Loucy (cell line): Measurements from ENCODE around the gene MYL5.

ENCODE experiments used
- EZH2phosphoT487 ChIP-seq: fragments of 200-600 bp; IDR thresholded peaks from 2 replicates; pipeline ENCODE4 v1.6.1; 2018; ENCODE audit warnings: antibody characterized with exemption, mild to moderate bottlenecking, moderate library complexity, borderline replicate concordance
- TF ChIP-seq, protein P1 (sequence below): fragments of 200-600 bp; sonication (generic); conservative IDR thresholded peaks from 2 replicates; pipeline ENCODE4 v1.5.1; 2014; ENCODE audit warnings: mild to moderate bottlenecking, antibody characterized with exemption, low read length

GRCh38 chr4:730511-730910, 56.2 kb downstream of the MYL5 start:
- TF ChIP-seq, protein P1, sequence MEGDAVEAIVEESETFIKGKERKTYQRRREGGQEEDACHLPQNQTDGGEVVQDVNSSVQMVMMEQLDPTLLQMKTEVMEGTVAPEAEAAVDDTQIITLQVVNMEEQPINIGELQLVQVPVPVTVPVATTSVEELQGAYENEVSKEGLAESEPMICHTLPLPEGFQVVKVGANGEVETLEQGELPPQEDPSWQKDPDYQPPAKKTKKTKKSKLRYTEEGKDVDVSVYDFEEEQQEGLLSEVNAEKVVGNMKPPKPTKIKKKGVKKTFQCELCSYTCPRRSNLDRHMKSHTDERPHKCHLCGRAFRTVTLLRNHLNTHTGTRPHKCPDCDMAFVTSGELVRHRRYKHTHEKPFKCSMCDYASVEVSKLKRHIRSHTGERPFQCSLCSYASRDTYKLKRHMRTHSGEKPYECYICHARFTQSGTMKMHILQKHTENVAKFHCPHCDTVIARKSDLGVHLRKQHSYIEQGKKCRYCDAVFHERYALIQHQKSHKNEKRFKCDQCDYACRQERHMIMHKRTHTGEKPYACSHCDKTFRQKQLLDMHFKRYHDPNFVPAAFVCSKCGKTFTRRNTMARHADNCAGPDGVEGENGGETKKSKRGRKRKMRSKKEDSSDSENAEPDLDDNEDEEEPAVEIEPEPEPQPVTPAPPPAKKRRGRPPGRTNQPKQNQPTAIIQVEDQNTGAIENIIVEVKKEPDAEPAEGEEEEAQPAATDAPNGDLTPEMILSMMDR, result no peak
- no peak for TF ChIP-seq EZH2phosphoT487
